Measurements from ENCODE around the gene SYT9.

The SYT9 gene

GRCh38 chr11:7427733-7428132 lies 176.0 kb downstream of the SYT9 start:
- no peaks in the 10 kb centered on the region for H3K4me1 ChIP-seq (ENCODE audit: control insufficient read depth, insufficient read depth, low read length)
- no peaks in the 10 kb centered on the region for H3K27me3 ChIP-seq (ENCODE audit: control insufficient read depth, insufficient read depth, low read length)
- no peaks in the 10 kb centered on the region for H3K9me3 ChIP-seq (ENCODE audit: control insufficient read depth, insufficient read depth, low read depth, low read length)
- no peak overlapping the region for H3K27ac ChIP-seq (ENCODE audit: low read depth, low read length)
- no peak overlapping the region for H3K4me3 ChIP-seq (ENCODE audit: low read depth, low read length)
- no peaks in the 10 kb centered on the region for H3K36me3 ChIP-seq (ENCODE audit: control insufficient read depth, insufficient read depth, low read length)
- no peak overlapping the region for H3K9ac ChIP-seq (ENCODE audit: low read length)

- no peak overlapping the region for H3K27ac ChIP-seq (ENCODE audit: low read depth, low read length)
- H3K9me3 ChIP-seq (ENCODE audit: control insufficient read depth, insufficient read depth, low read depth, low read length), result no peaks in the 10 kb centered on the region
- no peaks in the 10 kb centered on the region for H3K4me1 ChIP-seq (ENCODE audit: control insufficient read depth, insufficient read depth, low read length)
- H3K4me3 ChIP-seq (ENCODE audit: low read depth, low read length), result no peak overlapping the region
- H3K36me3 ChIP-seq (ENCODE audit: control insufficient read depth, insufficient read depth, low read length), result no peaks in the 10 kb centered on the region
- no peaks in the 10 kb centered on the region for H3K27me3 ChIP-seq (ENCODE audit: control insufficient read depth, insufficient read depth, low read length)
- H3K9ac ChIP-seq (ENCODE audit: low read length), result no peak overlapping the region
Measured at GRCh38 chr11:7428196-7428595, 176.5 kb downstream of the SYT9 start.

- H3K4me1 ChIP-seq (ENCODE audit: control insufficient read depth, insufficient read depth, low read length), result no peaks in the 10 kb centered on the region
- no peaks in the 10 kb centered on the region for H3K9me3 ChIP-seq (ENCODE audit: control insufficient read depth, insufficient read depth, low read depth, low read length)
- no peak overlapping the region for H3K4me3 ChIP-seq (ENCODE audit: low read depth, low read length)
- no peaks in the 10 kb centered on the region for H3K36me3 ChIP-seq (ENCODE audit: control insufficient read depth, insufficient read depth, low read length)
- no peak overlapping the region for H3K9ac ChIP-seq (ENCODE audit: low read length)
- H3K27me3 ChIP-seq (ENCODE audit: control insufficient read depth, insufficient read depth, low read length), result no peaks in the 10 kb centered on the region
- H3K27ac ChIP-seq (ENCODE audit: low read depth, low read length), result no peak overlapping the region
Measured at GRCh38 chr11:7430496-7430895, 178.8 kb downstream of the SYT9 start.

GRCh38 chr11:7435176-7435575 lies 183.5 kb downstream of the SYT9 start:
- no peak overlapping the region for H3K27ac ChIP-seq (ENCODE audit: low read depth, low read length)
- H3K4me1 ChIP-seq (ENCODE audit: control insufficient read depth, insufficient read depth, low read length), result peaks cover 10% of the 10 kb centered on the region
- H3K9me3 ChIP-seq (ENCODE audit: control insufficient read depth, insufficient read depth, low read depth, low read length), result no peaks in the 10 kb centered on the region
- H3K4me3 ChIP-seq (ENCODE audit: low read depth, low read length), result no peak overlapping the region
- no peak overlapping the region for H3K9ac ChIP-seq (ENCODE audit: low read length)
- H3K36me3 ChIP-seq (ENCODE audit: control insufficient read depth, insufficient read depth, low read length), result no peaks in the 10 kb centered on the region
- no peaks in the 10 kb centered on the region for H3K27me3 ChIP-seq (ENCODE audit: control insufficient read depth, insufficient read depth, low read length)

GRCh38 chr11:7436146-7436545 lies 184.4 kb downstream of the SYT9 start:
- H3K9me3 ChIP-seq (ENCODE audit: control insufficient read depth, insufficient read depth, low read depth, low read length), result no peaks in the 10 kb centered on the region
- no peak overlapping the region for H3K9ac ChIP-seq (ENCODE audit: low read length)
- no peaks in the 10 kb centered on the region for H3K36me3 ChIP-seq (ENCODE audit: control insufficient read depth, insufficient read depth, low read length)
- peaks cover 10% of the 10 kb centered on the region for H3K4me1 ChIP-seq (ENCODE audit: control insufficient read depth, insufficient read depth, low read length)
- no peak overlapping the region for H3K27ac ChIP-seq (ENCODE audit: low read depth, low read length)
- H3K4me3 ChIP-seq (ENCODE audit: low read depth, low read length), result no peak overlapping the region
- no peaks in the 10 kb centered on the region for H3K27me3 ChIP-seq (ENCODE audit: control insufficient read depth, insufficient read depth, low read length)

GRCh38 chr11:7436657-7437056 lies 185.0 kb downstream of the SYT9 start:
- H3K36me3 ChIP-seq (ENCODE audit: control insufficient read depth, insufficient read depth, low read length), result no peaks in the 10 kb centered on the region
- H3K9ac ChIP-seq (ENCODE audit: low read length), result no peak overlapping the region
- H3K27ac ChIP-seq (ENCODE audit: low read depth, low read length), result no peak overlapping the region
- H3K4me1 ChIP-seq (ENCODE audit: control insufficient read depth, insufficient read depth, low read length), result peaks cover 10% of the 10 kb centered on the region
- no peak overlapping the region for H3K4me3 ChIP-seq (ENCODE audit: low read depth, low read length)
- H3K9me3 ChIP-seq (ENCODE audit: control insufficient read depth, insufficient read depth, low read depth, low read length), result no peaks in the 10 kb centered on the region
- H3K27me3 ChIP-seq (ENCODE audit: control insufficient read depth, insufficient read depth, low read length), result no peaks in the 10 kb centered on the region

- no peak overlapping the region for H3K27ac ChIP-seq (ENCODE audit: low read depth, low read length)
- H3K36me3 ChIP-seq (ENCODE audit: control insufficient read depth, insufficient read depth, low read length), result no peaks in the 10 kb centered on the region
- no peaks in the 10 kb centered on the region for H3K27me3 ChIP-seq (ENCODE audit: control insufficient read depth, insufficient read depth, low read length)
- H3K9ac ChIP-seq (ENCODE audit: low read length), result no peak overlapping the region
- H3K9me3 ChIP-seq (ENCODE audit: control insufficient read depth, insufficient read depth, low read depth, low read length), result no peaks in the 10 kb centered on the region
- H3K4me3 ChIP-seq (ENCODE audit: low read depth, low read length), result no peak overlapping the region
- H3K4me1 ChIP-seq (ENCODE audit: control insufficient read depth, insufficient read depth, low read length), result peaks cover 10% of the 10 kb centered on the region
Measured at GRCh38 chr11:7437696-7438095, 186.0 kb downstream of the SYT9 start.

GRCh38 chr11:7439746-7440320 lies 188.1 kb downstream of the SYT9 start:
- H3K27ac ChIP-seq (ENCODE audit: low read depth, low read length), result no peak overlapping the region
- H3K27me3 ChIP-seq (ENCODE audit: control insufficient read depth, insufficient read depth, low read length), result no peaks in the 10 kb centered on the region
- no peaks in the 10 kb centered on the region for H3K36me3 ChIP-seq (ENCODE audit: control insufficient read depth, insufficient read depth, low read length)
- no peaks in the 10 kb centered on the region for H3K9me3 ChIP-seq (ENCODE audit: control insufficient read depth, insufficient read depth, low read depth, low read length)
- no peak overlapping the region for H3K9ac ChIP-seq (ENCODE audit: low read length)
- peaks cover 12% of the 10 kb centered on the region for H3K4me1 ChIP-seq (ENCODE audit: control insufficient read depth, insufficient read depth, low read length)
- no peak overlapping the region for H3K4me3 ChIP-seq (ENCODE audit: low read depth, low read length)

GRCh38 chr11:7442588-7443215 lies 191.0 kb downstream of the SYT9 start:
- no peak overlapping the region for H3K4me3 ChIP-seq (ENCODE audit: low read depth, low read length)
- no peak overlapping the region for H3K9ac ChIP-seq (ENCODE audit: low read length)
- H3K9me3 ChIP-seq (ENCODE audit: control insufficient read depth, insufficient read depth, low read depth, low read length), result no peaks in the 10 kb centered on the region
- no peaks in the 10 kb centered on the region for H3K36me3 ChIP-seq (ENCODE audit: control insufficient read depth, insufficient read depth, low read length)
- H3K27ac ChIP-seq (ENCODE audit: low read depth, low read length), result no peak overlapping the region
- no peaks in the 10 kb centered on the region for H3K27me3 ChIP-seq (ENCODE audit: control insufficient read depth, insufficient read depth, low read length)
- peaks cover 5% of the 10 kb centered on the region; the same call in 1 of the 2 replicates for H3K4me1 ChIP-seq (ENCODE audit: control insufficient read depth, insufficient read depth, low read length)

- H3K9me3 ChIP-seq (ENCODE audit: control insufficient read depth, insufficient read depth, low read depth, low read length), result no peaks in the 10 kb centered on the region
- H3K4me1 ChIP-seq (ENCODE audit: control insufficient read depth, insufficient read depth, low read length), result peaks cover 5% of the 10 kb centered on the region; the same call in 1 of the 2 replicates
- no peak overlapping the region for H3K27ac ChIP-seq (ENCODE audit: low read depth, low read length)
- H3K9ac ChIP-seq (ENCODE audit: low read length), result no peak overlapping the region
- H3K36me3 ChIP-seq (ENCODE audit: control insufficient read depth, insufficient read depth, low read length), result no peaks in the 10 kb centered on the region
- H3K4me3 ChIP-seq (ENCODE audit: low read depth, low read length), result no peak overlapping the region
- no peaks in the 10 kb centered on the region for H3K27me3 ChIP-seq (ENCODE audit: control insufficient read depth, insufficient read depth, low read length)
Measured at GRCh38 chr11:7444091-7444981, 192.6 kb downstream of the SYT9 start.

- Histone ChIP-seq H3K4me1 (ENCODE audit: control insufficient read depth, insufficient read depth, low read length) (peaks cover 5% of the 10 kb centered on the region; the same call in 1 of the 2 replicates), H3K27ac (ENCODE audit: low read depth, low read length) (no peak overlapping the region), H3K27me3 (ENCODE audit: control insufficient read depth, insufficient read depth, low read length) (no peaks in the 10 kb centered on the region), H3K9me3 (ENCODE audit: control insufficient read depth, insufficient read depth, low read depth, low read length) (no peaks in the 10 kb centered on the region), H3K9ac (ENCODE audit: low read length) (no peak overlapping the region), H3K36me3 (ENCODE audit: control insufficient read depth, insufficient read depth, low read length) (no peaks in the 10 kb centered on the region), H3K4me3 (ENCODE audit: low read depth, low read length) (no peak overlapping the region)
Measured at GRCh38 chr11:7445564-7445963, 193.9 kb downstream of the SYT9 start.
